ENCODE data around the gene CUX1. TPM values are rescaled to one million over a fixed set of nuclear protein-coding genes. Genes with fewer than 3 reads are reported as not detected.
A peak's percentile ranks its signal among the peaks of the same experiment; 100 is the strongest.
"Not testable (repeated sequence)": the region's sequence is repeated elsewhere in the genome, so short reads cannot be mapped to it uniquely, and the experiment has no call there.

Gene CUX1
- total RNA-seq, 1 donor from 2014 or later, result 66.4 TPM

DNA sequence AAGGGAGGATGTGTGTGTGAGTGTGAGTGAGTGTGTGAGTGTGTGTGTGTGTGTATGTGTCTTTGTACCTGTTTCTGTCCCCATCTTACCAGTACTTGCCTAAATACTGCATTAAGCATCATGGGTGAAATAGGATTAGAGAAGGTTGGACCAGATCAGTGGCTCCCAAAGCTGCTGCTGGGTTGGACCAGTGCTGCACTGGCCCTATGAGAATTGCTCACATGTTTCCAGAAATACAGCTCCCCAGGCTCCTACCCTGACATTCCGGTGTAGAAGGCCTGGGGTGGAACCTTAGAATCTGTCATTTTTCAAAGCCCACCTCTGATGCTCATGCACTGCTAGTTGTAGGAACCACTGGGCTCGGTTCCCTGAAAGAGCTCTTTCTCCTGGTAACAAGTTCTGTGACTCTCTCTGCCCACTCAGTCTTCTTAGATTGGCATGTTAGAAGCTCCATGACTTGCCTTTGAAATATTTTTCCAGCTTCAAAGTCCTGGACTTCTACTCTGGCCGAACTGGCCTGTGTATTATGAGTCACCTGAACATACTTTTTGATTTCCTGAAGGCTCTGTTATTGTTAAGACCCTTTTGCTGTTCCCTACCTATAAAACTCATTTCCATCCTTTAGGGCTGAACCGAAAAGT lies 224.7 kb downstream of the CUX1 start:
- no peak for DNase-seq (ENCODE audit: low spot score)
- no peaks in the 10 kb centered on the region for H3K27me3 Mint-ChIP-seq (ENCODE audit: insufficient read depth, low read depth)
- no peaks in the 10 kb centered on the region for H3K9me3 Mint-ChIP-seq
- H3K9ac ChIP-seq, result no peak overlapping the region
- H4K20me1 ChIP-seq (ENCODE audit: low read depth), result peaks cover 50% of the 10 kb centered on the region
- peaks cover 9% of the 10 kb centered on the region for H3K79me2 ChIP-seq (ENCODE audit: low read depth)
- H3F3A ChIP-seq (ENCODE audit: low read depth), result no peaks in the 10 kb centered on the region
- no peak overlapping the region for H3K27ac Mint-ChIP-seq
- H3K4me3 Mint-ChIP-seq, result no peak overlapping the region
- no peak overlapping the region for H3K4me3 ChIP-seq
- H3K9me3 ChIP-seq (ENCODE audit: low read depth), result no peaks in the 10 kb centered on the region
- no peak overlapping the region for H2AFZ ChIP-seq (replicated peaks)
- H3K4me2 ChIP-seq, result no peak overlapping the region
- no peak overlapping the region for H3K27ac ChIP-seq
- H3K4me1 ChIP-seq, result no peaks in the 10 kb centered on the region
- TF ChIP-seq, protein P1, sequence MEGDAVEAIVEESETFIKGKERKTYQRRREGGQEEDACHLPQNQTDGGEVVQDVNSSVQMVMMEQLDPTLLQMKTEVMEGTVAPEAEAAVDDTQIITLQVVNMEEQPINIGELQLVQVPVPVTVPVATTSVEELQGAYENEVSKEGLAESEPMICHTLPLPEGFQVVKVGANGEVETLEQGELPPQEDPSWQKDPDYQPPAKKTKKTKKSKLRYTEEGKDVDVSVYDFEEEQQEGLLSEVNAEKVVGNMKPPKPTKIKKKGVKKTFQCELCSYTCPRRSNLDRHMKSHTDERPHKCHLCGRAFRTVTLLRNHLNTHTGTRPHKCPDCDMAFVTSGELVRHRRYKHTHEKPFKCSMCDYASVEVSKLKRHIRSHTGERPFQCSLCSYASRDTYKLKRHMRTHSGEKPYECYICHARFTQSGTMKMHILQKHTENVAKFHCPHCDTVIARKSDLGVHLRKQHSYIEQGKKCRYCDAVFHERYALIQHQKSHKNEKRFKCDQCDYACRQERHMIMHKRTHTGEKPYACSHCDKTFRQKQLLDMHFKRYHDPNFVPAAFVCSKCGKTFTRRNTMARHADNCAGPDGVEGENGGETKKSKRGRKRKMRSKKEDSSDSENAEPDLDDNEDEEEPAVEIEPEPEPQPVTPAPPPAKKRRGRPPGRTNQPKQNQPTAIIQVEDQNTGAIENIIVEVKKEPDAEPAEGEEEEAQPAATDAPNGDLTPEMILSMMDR (IDR thresholded peaks at IDR 0.05), result no peak
- TF ChIP-seq EZH2phosphoT487 (IDR thresholded peaks at IDR 0.05) (no peak), EZH2 (IDR thresholded peaks at IDR 0.05) (no peak)
- no peaks in the 10 kb centered on the region for H3K36me3 ChIP-seq
- H3K27me3 ChIP-seq, result no peaks in the 10 kb centered on the region
- peaks cover 8% of the 10 kb centered on the region for H3K4me1 Mint-ChIP-seq
- H3K36me3 Mint-ChIP-seq, result peaks cover 7% of the 10 kb centered on the region

DNA sequence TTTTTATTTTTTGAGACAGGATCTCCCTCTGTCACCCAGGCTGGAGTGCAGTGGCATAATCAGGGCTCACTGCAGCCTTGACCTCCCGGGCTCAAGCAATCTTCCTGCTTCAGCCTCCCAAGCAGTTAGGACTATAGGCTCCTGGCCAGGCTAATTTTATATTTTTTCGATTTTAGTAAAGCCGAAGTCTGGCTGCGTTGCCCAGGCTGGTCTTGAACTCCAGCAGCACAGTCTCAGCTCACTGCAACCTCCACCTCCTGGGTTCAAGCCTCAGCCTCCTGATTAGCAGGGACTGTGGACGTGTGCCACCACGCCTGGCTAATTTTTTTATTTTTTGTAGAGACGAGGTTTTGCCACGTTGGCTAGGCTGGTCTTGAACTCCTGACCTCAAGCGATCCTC lies 225.4 kb downstream of the CUX1 start:
- not testable (repeated sequence) for H3K9me3 ChIP-seq (ENCODE audit: low read depth); H3K9ac ChIP-seq; H3K4me2 ChIP-seq; H3K36me3 ChIP-seq; H3K4me3 Mint-ChIP-seq; H3K27me3 ChIP-seq; H3K36me3 Mint-ChIP-seq; H3K4me1 Mint-ChIP-seq; H3K4me1 ChIP-seq; H3K27me3 Mint-ChIP-seq (ENCODE audit: insufficient read depth, low read depth); H3K9me3 Mint-ChIP-seq; H3K79me2 ChIP-seq (ENCODE audit: low read depth); H2AFZ ChIP-seq (replicated peaks); H3K27ac Mint-ChIP-seq; H3K27ac ChIP-seq; H3K4me3 ChIP-seq; H3F3A ChIP-seq (ENCODE audit: low read depth); DNase-seq (ENCODE audit: low spot score)
- H4K20me1 ChIP-seq (ENCODE audit: low read depth), result peaks cover 52% of the 10 kb centered on the region

GRCh38 chr7:102044641-102044983 lies 227.2 kb downstream of the CUX1 start:
- H2AFZ ChIP-seq (replicated peaks), result no peak overlapping the region
- H3K4me2 ChIP-seq, result no peak overlapping the region

DNA sequence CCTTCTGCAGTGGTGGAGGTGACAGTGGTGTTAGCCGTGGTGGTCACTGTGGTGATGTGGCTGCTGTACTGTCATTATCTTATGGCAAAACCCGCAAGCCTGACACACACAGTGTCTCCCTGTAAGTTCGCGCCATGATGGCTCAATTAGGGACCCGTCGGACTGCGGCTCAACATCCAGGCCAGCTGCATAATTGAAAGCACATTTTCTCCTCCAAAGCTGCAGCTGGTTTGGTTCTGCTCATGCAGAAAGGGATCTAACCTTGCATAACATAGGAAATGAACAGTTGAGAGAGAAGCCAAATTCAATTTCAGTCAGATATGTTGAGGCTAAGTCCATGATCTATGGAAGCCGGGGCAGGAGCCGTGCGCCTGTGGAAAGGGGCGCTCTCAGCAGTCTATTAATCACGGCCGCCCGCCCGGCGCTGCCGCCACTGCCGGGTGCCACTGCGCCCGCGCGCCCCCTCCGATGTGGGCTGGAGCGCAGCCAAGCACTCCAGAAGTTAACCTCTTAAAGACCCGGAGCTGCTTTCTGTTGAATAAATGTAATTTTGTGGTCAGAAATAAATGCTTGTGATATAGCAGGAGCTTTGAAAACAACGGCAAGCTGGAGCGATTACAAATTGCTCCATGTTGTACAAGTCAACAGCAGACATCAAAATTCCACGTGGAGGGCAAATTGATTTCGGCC lies 227.7 kb downstream of the CUX1 start:
- no peak for TF ChIP-seq EZH2phosphoT487 (IDR thresholded peaks at IDR 0.05)
- TF ChIP-seq, protein P1 (IDR thresholded peaks at IDR 0.05), result no peak
- DNase-seq (ENCODE audit: low spot score), result peak; percentile 15
- no peak overlapping the region for H3K4me2 ChIP-seq

More at GRCh38 chr7:102044641-102044983, 227.2 kb downstream of the CUX1 start:
- H3K36me3 ChIP-seq, result no peaks in the 10 kb centered on the region
- TF ChIP-seq EZH2phosphoT487 (IDR thresholded peaks at IDR 0.05), result no peak
- Mint-ChIP-seq H3K4me3 (no peak overlapping the region), H3K27me3 (ENCODE audit: insufficient read depth, low read depth) (peaks cover 2% of the 10 kb centered on the region), H3K4me1 (peaks cover 13% of the 10 kb centered on the region), H3K27ac (peak overlapping the region; percentile 95), H3K9me3 (no peaks in the 10 kb centered on the region), H3K36me3 (peaks cover 5% of the 10 kb centered on the region)
- peaks cover 9% of the 10 kb centered on the region for H3K79me2 ChIP-seq (ENCODE audit: low read depth)
- H3K9me3 ChIP-seq (ENCODE audit: low read depth), result no peaks in the 10 kb centered on the region
- no peaks in the 10 kb centered on the region for H3K4me1 ChIP-seq
- H3K27ac ChIP-seq, result no peak overlapping the region
- no peak overlapping the region for H3K9ac ChIP-seq
- no peaks in the 10 kb centered on the region for H3F3A ChIP-seq (ENCODE audit: low read depth)
- peaks cover 56% of the 10 kb centered on the region for H4K20me1 ChIP-seq (ENCODE audit: low read depth)
- H3K27me3 ChIP-seq, result no peaks in the 10 kb centered on the region
- no peak overlapping the region for H3K4me3 ChIP-seq
- no peak for DNase-seq (ENCODE audit: low spot score)

More for the DNA sequence above, 227.7 kb downstream of the CUX1 start:
- no peaks in the 10 kb centered on the region for H3F3A ChIP-seq (ENCODE audit: low read depth)
- no peaks in the 10 kb centered on the region for H3K9me3 Mint-ChIP-seq
- H3K4me3 Mint-ChIP-seq, result no peak overlapping the region
- H3K9me3 ChIP-seq (ENCODE audit: low read depth), result no peaks in the 10 kb centered on the region
- peak overlapping the region; percentile 95 for H3K27ac Mint-ChIP-seq
- no peak overlapping the region for H3K27ac ChIP-seq
- H3K79me2 ChIP-seq (ENCODE audit: low read depth), result peaks cover 9% of the 10 kb centered on the region
- no peak overlapping the region for H2AFZ ChIP-seq (replicated peaks)
- H3K4me1 ChIP-seq, result no peaks in the 10 kb centered on the region
- H3K9ac ChIP-seq, result no peak overlapping the region
- no peaks in the 10 kb centered on the region for H3K27me3 ChIP-seq
- H3K36me3 ChIP-seq, result no peaks in the 10 kb centered on the region
- peaks cover 13% of the 10 kb centered on the region for H3K4me1 Mint-ChIP-seq
- peaks cover 2% of the 10 kb centered on the region for H3K27me3 Mint-ChIP-seq (ENCODE audit: insufficient read depth, low read depth)
- H3K4me3 ChIP-seq, result no peak overlapping the region
- peaks cover 58% of the 10 kb centered on the region for H4K20me1 ChIP-seq (ENCODE audit: low read depth)
- peaks cover 5% of the 10 kb centered on the region for H3K36me3 Mint-ChIP-seq

Measured in neural progenitor cell (in vitro differentiated cells).